ENCODE data around the gene IFTAP.
A peak's percentile ranks its signal among the peaks of the same experiment; 100 is the strongest.
"Not testable (repeated sequence)": the region's sequence is repeated elsewhere in the genome, so short reads cannot be mapped to it uniquely, and the experiment has no call there.

IFTAP gene, protein sequence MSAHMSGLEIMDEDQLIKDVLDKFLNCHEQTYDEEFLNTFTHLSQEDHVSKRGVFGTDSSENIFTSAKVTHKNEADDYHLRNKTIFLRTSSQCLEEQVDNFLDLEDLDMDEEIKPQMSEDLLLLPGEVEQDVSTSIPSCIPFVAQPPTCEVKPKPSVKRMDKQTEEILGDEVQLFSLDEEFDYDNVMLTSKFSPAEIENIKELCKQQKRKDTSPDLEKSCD

DNA sequence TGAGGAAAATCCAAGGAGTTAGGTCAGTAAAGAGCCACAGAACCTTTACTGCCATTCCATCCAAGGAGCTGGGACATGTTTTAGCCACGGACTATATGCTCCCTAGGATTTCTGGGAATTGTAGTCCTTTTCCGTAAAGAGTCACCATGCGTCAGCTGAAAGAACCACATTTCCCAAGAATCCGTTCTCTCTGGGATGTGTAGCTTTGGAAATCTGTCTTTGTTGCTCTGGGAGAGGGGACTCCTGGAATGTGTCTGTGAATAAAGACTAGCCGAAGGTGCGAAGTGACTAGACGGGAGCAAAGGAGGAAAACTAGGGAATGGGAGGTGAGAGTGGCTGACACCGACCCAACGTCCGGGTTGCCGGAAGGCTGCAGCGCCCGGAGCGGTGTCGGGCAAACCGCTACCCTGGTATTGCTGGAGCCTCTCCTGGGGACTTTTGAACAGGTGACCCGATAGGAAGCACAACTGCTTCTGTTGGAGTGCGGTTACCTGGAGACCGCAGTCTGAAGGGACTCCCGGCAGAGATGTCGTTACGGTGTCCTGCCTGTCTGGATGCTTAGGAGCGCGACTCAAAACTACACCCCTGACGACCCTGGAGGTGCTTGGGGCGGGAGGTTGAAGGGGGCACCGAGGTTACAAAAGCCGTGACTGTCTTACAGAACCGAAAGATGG lies at the start of gene IFTAP:
Gene IFTAP, plus strand, starts transcription at position 187 of the 674 bp plus-strand sequence. CDS start 15,602 bp downstream, outside the sequence.
- DNase-seq = peak; percentile 33

DNA sequence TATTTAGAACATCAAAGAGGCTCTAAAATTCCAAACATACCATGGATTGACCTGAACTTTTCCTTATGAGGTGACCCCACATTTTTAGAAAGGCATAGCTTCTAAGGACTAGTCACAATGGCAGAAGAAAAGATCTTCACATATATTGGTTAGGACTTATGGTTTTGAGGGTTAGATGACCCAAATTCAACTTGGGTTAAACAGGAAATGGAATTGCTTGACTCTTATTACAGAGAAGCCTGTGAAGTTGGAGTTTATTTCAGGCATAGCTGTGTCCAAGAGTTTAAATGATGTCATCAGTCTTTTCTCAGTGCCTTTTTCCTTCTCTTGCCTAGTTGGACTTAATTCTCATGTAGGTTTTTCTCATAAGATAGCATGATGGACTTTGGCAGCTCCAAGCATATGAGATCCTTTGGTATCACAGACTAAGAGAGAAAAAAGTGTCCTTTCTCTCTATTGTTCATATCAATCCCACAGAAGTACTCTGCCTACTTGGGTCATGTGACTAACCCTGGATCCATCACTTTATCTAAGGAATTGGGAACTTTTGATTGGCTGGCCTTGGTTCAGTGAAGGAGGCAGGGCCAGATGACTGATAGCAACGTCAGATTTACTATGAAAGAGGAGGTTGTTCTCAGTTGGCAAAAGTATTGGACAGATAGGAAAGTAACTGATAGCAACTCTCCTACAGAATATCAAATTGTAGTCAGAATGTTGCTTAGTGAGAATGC lies 43.8 kb upstream of the IFTAP start:
- no peak for DNase-seq

DNA sequence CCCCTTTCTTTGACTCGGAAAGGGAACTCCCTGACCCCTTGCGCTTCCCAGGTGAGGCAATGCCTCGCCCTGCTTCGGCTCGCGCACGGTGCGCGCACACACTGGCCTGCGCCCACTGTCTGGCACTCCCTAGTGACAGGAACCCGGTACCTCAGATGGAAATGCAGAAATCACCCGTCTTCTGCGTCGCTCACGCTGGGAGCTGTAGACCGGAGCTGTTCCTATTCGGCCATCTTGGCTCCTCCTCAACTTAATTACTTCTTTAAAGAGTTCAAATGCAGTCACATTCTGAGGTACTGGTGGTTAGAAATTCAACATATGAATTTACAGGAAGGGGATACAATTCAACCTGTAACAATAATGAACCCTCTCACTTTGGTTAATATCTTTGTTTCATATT lies 36.9 kb upstream of the IFTAP start:
- not testable (repeated sequence) for DNase-seq

DNA sequence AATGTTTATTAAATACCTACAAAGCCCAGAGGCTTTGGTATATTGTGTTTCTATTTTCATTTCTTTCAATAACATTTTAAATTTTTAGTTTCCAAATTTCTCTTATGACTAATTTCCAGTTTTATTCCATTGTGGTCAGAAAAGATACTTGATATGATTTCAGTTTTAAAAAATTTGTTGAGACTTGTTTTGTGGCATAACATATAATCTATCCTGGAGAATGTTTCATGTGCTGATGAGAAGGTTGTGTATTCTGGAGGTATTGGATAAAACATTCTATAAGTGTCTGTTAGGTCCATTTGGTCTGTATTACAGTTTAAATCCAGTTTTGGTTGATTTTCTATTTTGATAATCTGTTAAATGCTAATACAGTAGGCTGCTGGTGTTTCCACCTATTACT lies 36.3 kb upstream of the IFTAP start:
- no peak for DNase-seq

DNA sequence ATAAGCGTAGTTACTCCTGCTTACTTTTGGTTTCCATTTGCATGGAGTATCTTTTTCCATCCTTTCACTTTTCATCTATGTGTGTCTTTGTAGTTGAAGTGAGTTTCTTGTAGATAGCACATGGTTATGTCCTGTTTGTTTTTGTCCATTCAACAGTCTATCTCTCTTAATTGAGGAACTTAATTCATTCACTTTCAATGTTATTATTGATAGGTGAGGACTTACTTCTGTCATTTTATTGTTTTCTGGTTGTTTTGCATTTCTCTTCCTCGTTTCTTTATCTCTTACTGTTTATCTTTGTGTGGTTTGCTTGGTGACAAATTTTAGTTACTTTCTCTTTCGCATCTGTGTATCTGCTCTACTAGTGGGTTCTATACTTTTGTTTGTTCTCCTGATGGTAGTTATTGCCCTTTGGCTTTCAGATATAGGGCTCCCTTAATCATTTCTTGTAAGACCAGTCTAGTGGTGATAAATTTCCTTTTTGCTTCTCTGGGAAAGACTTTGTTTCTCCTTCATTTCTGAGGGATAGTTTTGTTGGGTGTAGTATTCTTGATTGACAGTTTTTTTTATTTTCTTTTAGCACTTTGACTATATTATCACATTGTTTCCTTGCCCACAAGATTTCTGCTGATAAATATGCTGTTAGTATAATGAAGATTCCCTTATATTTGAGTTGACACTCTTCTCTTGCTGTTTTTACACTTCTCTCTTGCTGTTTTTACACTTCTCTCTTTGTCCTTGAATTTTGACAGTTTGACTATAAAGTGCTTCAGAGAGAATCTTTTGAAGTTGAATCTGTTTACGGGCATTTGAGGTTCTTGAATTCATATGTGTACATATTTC lies 35.5 kb upstream of the IFTAP start:
- no peak for DNase-seq

DNA sequence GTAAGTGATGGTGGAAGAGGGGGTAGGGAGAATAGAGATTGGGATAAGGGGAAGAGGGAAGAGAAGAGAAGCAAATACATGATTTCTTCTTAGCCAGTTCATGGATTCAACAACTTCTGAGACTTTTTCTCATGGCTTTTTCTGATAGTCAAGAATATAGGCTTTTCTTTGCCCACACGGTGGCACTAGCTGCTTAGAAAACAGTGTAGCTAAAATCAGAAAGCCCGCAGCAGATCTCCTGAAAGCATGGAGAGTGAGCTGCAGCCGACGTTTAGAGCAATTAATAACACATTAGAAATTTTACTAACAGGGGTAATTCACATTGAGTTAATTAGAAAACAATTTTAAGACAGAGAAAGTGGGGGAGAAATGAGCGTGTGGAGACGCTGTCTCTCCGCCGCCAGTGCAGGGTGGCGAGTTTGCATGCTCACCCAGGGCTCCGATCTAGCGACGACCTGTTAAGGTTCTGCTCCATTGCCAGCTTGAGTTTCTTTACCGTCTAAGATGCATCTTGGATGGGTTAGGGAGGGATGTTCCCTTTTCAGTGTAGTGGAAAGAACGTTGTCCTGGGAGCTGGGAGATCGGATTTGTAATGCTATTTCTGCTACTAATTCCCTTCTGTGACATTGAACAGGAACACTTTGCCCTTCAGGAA lies 29.8 kb upstream of the IFTAP start:
- DNase-seq = peak; percentile 24

DNA sequence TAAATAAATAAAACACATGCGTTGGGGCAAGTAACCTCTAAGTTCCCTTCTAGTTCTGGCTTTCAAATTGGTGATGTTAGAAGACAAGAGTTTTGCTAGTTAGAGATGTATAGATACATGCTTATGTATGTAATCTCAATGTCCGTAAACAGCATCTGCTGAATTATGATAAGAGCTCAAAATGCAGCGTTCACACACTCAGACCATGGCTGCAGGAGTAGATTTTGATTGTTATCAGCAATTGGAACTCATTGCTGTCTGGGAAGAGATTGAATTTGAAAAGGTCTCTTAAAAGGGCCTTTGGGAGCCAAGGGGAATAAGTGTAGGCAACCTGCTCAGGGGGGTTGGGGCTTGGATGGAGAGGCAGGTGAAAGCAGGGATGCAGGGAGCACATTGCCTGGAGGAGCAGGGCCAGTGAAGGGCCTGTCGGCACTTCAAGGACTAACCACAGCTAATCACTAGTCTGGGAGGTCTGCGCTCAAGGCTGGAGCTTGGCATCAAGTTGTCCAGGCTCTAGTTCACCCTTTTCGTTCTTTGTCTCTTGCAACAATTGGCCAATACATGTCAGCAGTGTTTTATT lies 29.2 kb upstream of the IFTAP start:
- no peak for DNase-seq

DNA sequence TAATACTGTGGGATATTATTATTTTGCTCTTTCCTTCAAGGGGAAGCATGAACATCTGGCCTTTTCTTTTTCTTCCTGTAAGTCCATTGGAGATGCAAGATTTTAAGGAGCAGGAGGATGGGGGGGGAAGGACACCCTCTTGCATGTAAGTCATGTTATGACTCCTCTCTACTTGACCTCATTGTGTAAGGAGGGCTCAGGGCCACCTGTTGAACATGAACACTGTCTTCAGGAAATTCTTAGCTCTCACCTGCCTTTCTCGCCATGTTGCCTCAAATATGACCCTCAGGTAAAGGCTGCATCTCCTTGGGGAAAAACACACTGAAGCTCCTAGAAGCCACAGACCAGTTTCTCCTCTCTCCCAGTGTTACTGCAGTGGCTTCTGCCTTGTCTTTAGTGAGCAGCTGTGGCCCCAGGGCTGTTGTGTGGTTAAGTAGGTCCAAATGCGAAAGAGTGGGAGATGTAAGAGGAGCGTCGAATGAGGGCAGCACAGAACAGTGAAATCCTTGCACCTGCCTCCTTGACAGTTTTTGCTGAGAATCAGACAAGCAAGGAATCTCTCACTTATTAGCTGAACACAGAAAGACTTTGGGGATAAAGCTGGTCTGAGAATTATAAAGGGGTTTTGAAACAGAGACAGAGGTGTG lies 27.8 kb upstream of the IFTAP start:
- no peak for DNase-seq

DNA sequence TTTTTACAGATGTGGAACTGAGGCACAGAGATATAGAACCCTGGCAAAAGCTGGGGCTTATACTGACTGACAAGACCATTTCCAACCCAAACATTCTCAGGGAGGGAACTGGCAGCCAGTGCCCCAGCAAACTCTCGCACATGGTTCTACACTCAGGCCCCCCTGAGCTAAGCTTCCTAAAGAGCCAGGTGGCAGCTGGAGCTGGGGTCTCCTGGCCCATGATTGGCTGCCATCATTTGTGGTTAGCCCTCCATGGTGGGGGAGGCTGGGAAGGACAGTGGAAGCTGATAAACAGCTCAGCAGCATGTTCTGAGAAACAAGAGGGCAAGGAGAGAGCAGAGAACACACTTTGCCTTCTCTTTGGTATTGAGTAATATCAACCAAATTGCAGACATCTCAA lies 26.6 kb upstream of the IFTAP start, which contains the start of gene RAG1:
Gene RAG1, plus strand, starts transcription at position 314 of the 400 bp plus-strand sequence. CDS start 5,298 bp downstream, outside the sequence.
- no peak for DNase-seq

DNA sequence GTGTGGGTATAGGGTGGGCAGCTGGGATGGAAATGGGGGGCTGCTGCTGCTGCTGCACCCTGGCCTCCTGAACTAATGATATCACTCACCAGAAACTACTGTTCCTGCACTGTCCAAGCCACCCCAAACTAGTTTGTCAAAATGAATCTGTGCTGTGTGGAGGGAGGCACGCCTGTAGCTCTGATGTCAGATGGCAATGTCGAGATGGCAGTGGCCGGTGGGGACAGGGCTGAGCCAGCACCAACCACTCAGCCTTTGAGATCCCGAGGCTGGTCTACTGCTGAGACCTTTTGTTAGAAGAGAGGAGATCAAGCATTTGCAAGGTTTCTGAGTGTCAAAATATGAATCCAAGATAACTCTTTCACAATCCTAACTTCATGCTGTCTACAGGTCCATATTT lies 25.2 kb upstream of the IFTAP start:
- DNase-seq = no peak

DNA sequence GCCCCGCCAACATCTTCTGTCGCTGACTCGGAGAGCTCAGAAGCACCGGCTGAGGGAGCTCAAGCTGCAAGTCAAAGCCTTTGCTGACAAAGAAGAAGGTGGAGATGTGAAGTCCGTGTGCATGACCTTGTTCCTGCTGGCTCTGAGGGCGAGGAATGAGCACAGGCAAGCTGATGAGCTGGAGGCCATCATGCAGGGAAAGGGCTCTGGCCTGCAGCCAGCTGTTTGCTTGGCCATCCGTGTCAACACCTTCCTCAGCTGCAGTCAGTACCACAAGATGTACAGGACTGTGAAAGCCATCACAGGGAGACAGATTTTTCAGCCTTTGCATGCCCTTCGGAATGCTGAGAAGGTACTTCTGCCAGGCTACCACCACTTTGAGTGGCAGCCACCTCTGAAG lies 19.8 kb upstream of the IFTAP start:
- no peak for DNase-seq

DNA sequence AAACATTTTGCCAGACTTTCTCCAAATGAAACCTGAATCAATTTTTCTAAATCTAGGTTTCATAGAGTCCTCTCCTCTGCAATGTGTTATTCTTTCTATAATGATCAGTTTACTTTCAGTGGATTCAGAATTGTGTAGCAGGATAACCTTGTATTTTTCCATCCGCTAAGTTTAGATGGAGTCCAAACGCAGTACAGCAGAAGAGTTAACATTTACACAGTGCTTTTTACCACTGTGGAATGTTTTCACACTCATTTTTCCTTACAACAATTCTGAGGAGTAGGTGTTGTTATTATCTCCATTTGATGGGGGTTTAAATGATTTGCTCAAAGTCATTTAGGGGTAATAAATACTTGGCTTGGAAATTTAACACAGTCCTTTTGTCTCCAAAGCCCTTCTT lies 16.9 kb upstream of the IFTAP start:
- no peak for DNase-seq

DNA sequence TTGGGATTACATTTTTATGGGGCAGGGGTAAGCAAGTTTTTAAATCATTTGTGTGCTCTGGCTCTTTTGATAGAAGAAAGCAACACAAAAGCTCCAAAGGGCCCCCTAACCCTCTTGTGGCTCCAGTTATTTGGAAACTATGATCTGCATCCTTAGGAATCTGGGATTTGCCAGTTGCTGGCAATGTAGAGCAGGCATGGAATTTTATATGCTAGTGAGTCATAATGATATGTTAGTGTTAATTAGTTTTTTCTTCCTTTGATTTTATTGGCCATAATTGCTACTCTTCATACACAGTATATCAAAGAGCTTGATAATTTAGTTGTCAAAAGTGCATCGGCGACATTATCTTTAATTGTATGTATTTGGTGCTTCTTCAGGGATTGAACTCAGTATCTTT lies 16.4 kb upstream of the IFTAP start:
- DNase-seq = no peak

DNA sequence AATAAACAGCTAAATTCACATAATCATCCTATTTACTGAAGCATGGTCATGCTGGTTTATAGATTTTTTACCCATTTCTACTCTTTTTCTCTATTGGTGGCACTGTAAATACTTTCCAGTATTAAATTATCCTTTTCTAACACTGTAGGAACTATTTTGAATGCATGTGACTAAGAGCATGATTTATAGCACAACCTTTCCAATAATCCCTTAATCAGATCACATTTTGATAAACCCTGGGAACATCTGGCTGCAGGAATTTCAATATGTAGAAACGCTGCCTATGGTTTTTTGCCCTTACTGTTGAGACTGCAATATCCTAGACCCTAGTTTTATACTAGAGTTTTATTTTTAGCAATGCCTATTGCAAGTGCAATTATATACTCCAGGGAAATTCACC lies 15.8 kb upstream of the IFTAP start:
- DNase-seq = no peak

DNA sequence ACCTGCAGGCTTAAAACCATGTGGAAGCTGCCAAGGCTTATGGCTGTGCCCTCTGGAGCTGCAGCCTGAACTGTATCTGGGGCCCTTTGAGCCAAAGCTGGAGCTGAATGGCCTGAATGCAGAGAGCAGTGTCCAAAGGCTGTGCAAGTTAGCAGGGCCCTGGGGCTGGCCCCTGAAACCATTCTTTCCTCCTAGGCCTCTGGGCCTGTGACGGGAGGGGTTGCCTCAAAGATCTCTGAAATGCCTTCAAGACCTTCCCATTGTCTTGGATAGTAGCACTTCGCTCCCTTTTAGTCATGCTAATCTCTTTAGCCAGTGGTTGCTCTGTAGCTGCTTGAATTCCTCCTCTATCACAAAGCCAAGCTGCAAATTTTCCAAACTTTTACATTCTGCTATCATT lies 12.8 kb upstream of the IFTAP start:
- DNase-seq = no peak

DNA sequence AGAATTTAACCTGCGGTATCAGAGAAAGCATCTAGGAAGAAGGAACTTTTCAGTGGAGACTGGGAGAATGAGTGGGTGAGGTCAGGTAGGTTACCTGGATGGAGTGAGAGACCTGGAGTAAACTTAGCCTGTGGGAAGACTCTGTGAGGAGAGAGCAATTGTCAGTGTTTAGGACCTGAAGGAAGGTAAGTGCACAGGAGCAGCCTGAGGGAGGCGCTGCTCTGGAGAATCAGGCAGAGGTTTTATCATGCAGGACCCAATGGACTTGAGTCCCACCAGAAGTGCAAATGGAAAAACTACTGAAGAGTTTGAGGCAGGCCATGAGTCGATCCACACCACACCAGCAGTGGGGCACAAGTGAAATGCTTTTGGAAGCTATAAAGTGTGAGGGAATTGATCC lies 10.6 kb upstream of the IFTAP start:
- no peak for DNase-seq

DNA sequence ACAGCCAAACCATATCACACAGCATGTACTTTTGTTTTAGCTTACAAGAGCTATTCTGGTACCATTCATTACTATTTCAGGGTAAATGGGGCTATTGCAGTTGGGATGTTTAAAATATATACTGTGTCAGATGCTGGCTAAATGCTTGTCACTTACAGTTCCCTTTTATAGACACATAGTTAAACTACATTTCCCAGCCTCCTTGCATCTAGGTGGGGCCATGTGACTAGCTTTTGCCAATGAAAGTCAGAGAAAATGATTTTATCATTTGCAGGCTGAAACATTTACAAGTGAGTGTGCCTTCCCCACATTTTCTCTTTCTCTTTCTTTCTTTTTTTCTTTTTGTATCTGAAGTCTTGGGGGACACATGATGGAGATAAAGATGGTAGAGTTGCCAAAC lies 7.8 kb upstream of the IFTAP start:
- DNase-seq = no peak

DNA sequence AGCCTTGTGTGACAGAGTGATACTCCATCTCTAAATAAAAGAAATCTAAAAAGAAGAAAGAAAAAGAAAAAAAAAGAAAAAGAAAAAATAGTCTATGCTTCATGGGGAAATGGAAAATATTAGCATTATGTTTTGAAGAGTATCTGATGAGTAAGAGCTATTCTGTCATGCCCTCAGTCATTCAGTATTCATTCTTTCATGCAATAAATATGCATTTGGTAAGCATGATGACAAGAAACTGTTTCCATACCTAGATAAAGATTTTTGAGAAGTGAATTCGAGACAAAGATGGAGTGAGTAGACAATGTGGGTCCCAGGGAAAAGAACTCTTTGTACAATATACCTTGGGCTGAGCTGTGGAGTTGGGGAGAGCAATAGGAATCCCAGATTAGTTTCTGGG lies 6.2 kb upstream of the IFTAP start:
- no peak for DNase-seq

DNA sequence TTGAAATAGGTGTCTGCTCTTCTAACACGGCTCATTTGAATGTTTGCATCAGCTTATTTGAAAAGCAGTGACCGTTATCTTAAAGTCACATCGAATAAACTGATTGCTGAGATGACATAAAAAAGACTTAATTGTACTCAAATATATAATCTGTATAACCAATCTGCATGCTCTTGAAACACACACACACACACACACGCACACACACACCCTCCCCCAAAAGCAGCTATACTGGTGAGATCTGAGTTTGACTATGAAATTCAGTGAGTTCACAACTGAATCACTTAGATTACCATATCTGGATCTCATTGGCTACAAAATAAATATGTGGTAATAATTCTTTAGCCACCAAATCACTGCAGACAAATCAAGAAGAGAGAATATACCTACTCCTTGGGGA lies 3.8 kb upstream of the IFTAP start:
- no peak for DNase-seq

DNA sequence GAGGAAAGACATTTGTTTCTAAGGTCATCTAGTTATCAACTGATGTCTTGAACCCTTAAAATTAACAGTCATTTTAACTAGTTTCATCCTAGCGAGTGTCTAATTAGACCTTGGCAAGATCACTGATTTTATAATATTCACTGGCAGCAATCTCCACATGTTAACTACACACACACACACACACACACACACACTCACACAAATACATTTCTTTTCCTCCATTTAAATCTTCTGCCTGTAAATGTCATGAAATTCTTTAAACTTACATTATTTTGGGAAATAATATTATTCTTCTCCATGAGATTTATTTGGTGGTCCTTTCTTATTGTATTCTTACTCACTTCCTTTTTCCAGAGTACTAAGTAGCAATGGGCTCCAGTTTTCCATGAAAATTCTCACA lies 2.9 kb upstream of the IFTAP start:
- no peak for DNase-seq

DNA sequence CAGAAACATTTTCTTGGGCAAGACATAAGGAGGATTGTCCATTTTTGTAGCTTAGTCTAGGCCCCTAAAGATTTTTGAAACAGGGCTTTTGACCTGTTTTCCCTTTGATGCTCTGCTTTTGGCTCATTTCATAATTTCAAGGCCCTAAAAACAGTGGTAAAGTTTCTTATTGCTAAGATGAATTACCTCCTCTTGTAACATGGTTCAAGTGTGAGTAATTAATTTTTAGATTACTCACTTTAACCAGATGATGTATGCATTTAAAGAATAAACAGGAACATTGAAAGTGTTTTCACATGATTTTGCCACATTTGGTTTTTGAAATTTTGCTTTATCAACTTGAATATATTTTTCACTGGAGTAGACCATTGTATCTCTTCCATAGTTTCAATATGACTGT lies 2.6 kb downstream of the IFTAP start:
- DNase-seq = no peak

DNA sequence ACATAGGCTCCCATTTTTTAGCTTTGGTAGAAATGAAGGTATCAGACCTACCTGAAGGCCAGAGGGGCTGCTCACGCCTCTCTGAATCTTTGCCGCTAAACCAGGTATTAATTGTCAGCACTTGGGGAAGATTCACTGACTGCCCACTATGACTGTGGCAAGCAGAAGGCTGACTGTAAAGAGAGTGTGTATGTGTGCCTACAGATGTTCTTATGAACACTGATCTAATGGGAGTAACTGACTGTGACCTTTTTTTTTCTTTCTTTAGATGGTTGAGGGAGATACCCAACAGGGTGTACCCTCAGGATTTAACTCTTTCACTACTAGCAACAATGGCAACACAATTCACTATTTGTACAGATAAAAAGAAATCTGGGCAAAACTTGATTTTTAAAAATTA lies 3.7 kb downstream of the IFTAP start, which contains the start of gene RAG2:
Gene RAG2, minus strand, starts transcription at position 186 of the 400 bp plus-strand sequence. CDS start 4,068 bp downstream, outside the sequence.
- DNase-seq = no peak

Measured in activated T-cell treated with anti-CD3 and anti-CD28 coated beads, Interleukin-2, amount 50 U/mL, for 1 hour (primary cell).